Measurements from ENCODE around the gene TNNC2.

TNNC2 gene

GRCh38 chr20:45826381-45827019 is 612 bp downstream of the TNNC2 start:
- Mint-ChIP-seq H3K36me3 (ENCODE audit: insufficient read depth) (peaks cover 4% of the 10 kb centered on the region), H3K27me3 (peaks cover 34% of the 10 kb centered on the region), H3K9me3 (no peaks in the 10 kb centered on the region), H3K4me3 (no peak overlapping the region), H3K27ac (ENCODE audit: low read depth) (no peak overlapping the region), H3K4me1 (peaks cover 15% of the 10 kb centered on the region)
- DNase-seq (ENCODE audit: low spot score in 2 of 2) (no peak), ATAC-seq (replicated peaks; ENCODE audit: extremely low read depth, poor library complexity, severe bottlenecking) (no peak)

GRCh38 chr20:45823949-45824835 is 2.9 kb downstream of the TNNC2 start:
- DNase-seq (ENCODE audit: low spot score in 2 of 2): peak; percentile 26

GRCh38 chr20:45822857-45823256 is 4.3 kb downstream of the TNNC2 start:
- Mint-ChIP-seq H3K4me3 (no peak overlapping the region), H3K36me3 (ENCODE audit: insufficient read depth) (peaks cover 6% of the 10 kb centered on the region), H3K4me1 (peaks cover 15% of the 10 kb centered on the region), H3K27ac (ENCODE audit: low read depth) (no peak overlapping the region), H3K9me3 (no peaks in the 10 kb centered on the region), H3K27me3 (peaks cover 34% of the 10 kb centered on the region)
- ATAC-seq (replicated peaks; ENCODE audit: extremely low read depth, poor library complexity, severe bottlenecking): no peak
- no peak for DNase-seq (ENCODE audit: low spot score in 2 of 2)

More at GRCh38 chr20:45823949-45824835, 2.9 kb downstream of the TNNC2 start:
- Mint-ChIP-seq H3K4me3 (peak overlapping the region; percentile 77), H3K9me3 (no peaks in the 10 kb centered on the region), H3K27me3 (peaks cover 34% of the 10 kb centered on the region), H3K36me3 (ENCODE audit: insufficient read depth) (peaks cover 6% of the 10 kb centered on the region), H3K4me1 (peaks cover 15% of the 10 kb centered on the region), H3K27ac (ENCODE audit: low read depth) (peak overlapping the region; percentile 10)
- no peak for ATAC-seq (replicated peaks; ENCODE audit: extremely low read depth, poor library complexity, severe bottlenecking)

- Mint-ChIP-seq H3K9me3 (no peaks in the 10 kb centered on the region), H3K27me3 (peaks cover 34% of the 10 kb centered on the region), H3K4me3 (no peak overlapping the region), H3K27ac (ENCODE audit: low read depth) (no peak overlapping the region), H3K36me3 (ENCODE audit: insufficient read depth) (peaks cover 6% of the 10 kb centered on the region), H3K4me1 (peaks cover 15% of the 10 kb centered on the region)
- no peak for DNase-seq (ENCODE audit: low spot score in 2 of 2)
- no peak for ATAC-seq (replicated peaks; ENCODE audit: extremely low read depth, poor library complexity, severe bottlenecking)
Measured at GRCh38 chr20:45821947-45822346, 5.2 kb downstream of the TNNC2 start.

- Mint-ChIP-seq H3K4me1 (peaks cover 9% of the 10 kb centered on the region), H3K9me3 (no peaks in the 10 kb centered on the region), H3K27me3 (peaks cover 26% of the 10 kb centered on the region), H3K27ac (ENCODE audit: low read depth) (no peak overlapping the region), H3K36me3 (ENCODE audit: insufficient read depth) (peaks cover 6% of the 10 kb centered on the region), H3K4me3 (no peak overlapping the region)
- DNase-seq (ENCODE audit: low spot score in 2 of 2): no peak
- no peak for ATAC-seq (replicated peaks; ENCODE audit: extremely low read depth, poor library complexity, severe bottlenecking)
Measured at GRCh38 chr20:45819466-45819865, 7.6 kb downstream of the TNNC2 start.

- H3K4me3 Mint-ChIP-seq: no peak overlapping the region
- no peak overlapping the region for H3K27ac Mint-ChIP-seq (ENCODE audit: low read depth)
- peaks cover under 1% of the 10 kb centered on the region for H3K4me1 Mint-ChIP-seq
- H3K36me3 Mint-ChIP-seq (ENCODE audit: insufficient read depth): peaks cover 4% of the 10 kb centered on the region
- ATAC-seq (replicated peaks; ENCODE audit: extremely low read depth, poor library complexity, severe bottlenecking) (no peak), DNase-seq (ENCODE audit: low spot score in 2 of 2) (no peak)
- no peaks in the 10 kb centered on the region for H3K9me3 Mint-ChIP-seq
- H3K27me3 Mint-ChIP-seq: peaks cover 14% of the 10 kb centered on the region
Measured at GRCh38 chr20:45818239-45818638, 8.9 kb downstream of the TNNC2 start.

- H3K4me3 Mint-ChIP-seq: no peak overlapping the region
- no peak for DNase-seq (ENCODE audit: low spot score in 2 of 2)
- no peak overlapping the region for H3K27ac Mint-ChIP-seq (ENCODE audit: low read depth)
- ATAC-seq (replicated peaks; ENCODE audit: extremely low read depth, poor library complexity, severe bottlenecking): no peak
- H3K4me1 Mint-ChIP-seq: peaks cover 7% of the 10 kb centered on the region
- H3K36me3 Mint-ChIP-seq (ENCODE audit: insufficient read depth): peaks cover 6% of the 10 kb centered on the region
- H3K9me3 Mint-ChIP-seq: no peaks in the 10 kb centered on the region
- peaks cover 8% of the 10 kb centered on the region for H3K27me3 Mint-ChIP-seq
Measured at GRCh38 chr20:45817376-45818194, 9.5 kb downstream of the TNNC2 start.

GRCh38 chr20:45816951-45817350 is 10.2 kb downstream of the TNNC2 start:
- peaks cover 1% of the 10 kb centered on the region for H3K27me3 Mint-ChIP-seq
- no peaks in the 10 kb centered on the region for H3K9me3 Mint-ChIP-seq
- no peak overlapping the region for H3K4me3 Mint-ChIP-seq
- H3K4me1 Mint-ChIP-seq: peaks cover 12% of the 10 kb centered on the region
- ATAC-seq (replicated peaks; ENCODE audit: extremely low read depth, poor library complexity, severe bottlenecking): no peak
- no peak overlapping the region for H3K27ac Mint-ChIP-seq (ENCODE audit: low read depth)
- DNase-seq (ENCODE audit: low spot score in 2 of 2): no peak
- peaks cover 11% of the 10 kb centered on the region for H3K36me3 Mint-ChIP-seq (ENCODE audit: insufficient read depth)

GRCh38 chr20:45814314-45814713 is 12.8 kb downstream of the TNNC2 start:
- Mint-ChIP-seq H3K27me3 (no peaks in the 10 kb centered on the region), H3K4me3 (no peak overlapping the region), H3K27ac (ENCODE audit: low read depth) (no peak overlapping the region), H3K36me3 (ENCODE audit: insufficient read depth) (peaks cover 27% of the 10 kb centered on the region), H3K9me3 (no peaks in the 10 kb centered on the region), H3K4me1 (peaks cover 13% of the 10 kb centered on the region)
- ATAC-seq (replicated peaks; ENCODE audit: extremely low read depth, poor library complexity, severe bottlenecking) (no peak), DNase-seq (ENCODE audit: low spot score in 2 of 2) (no peak)

- Mint-ChIP-seq H3K36me3 (ENCODE audit: insufficient read depth) (peaks cover 31% of the 10 kb centered on the region), H3K27ac (ENCODE audit: low read depth) (no peak overlapping the region), H3K4me1 (peaks cover 13% of the 10 kb centered on the region), H3K27me3 (no peaks in the 10 kb centered on the region), H3K4me3 (peak overlapping the region; percentile 82), H3K9me3 (no peaks in the 10 kb centered on the region)
- ATAC-seq (replicated peaks; ENCODE audit: extremely low read depth, poor library complexity, severe bottlenecking) (no peak), DNase-seq (ENCODE audit: low spot score in 2 of 2) (no peak)
Measured at GRCh38 chr20:45813489-45813888, 13.6 kb downstream of the TNNC2 start.

- Mint-ChIP-seq H3K4me1 (peaks cover 13% of the 10 kb centered on the region), H3K36me3 (ENCODE audit: insufficient read depth) (peaks cover 34% of the 10 kb centered on the region), H3K27ac (ENCODE audit: low read depth) (no peak overlapping the region), H3K9me3 (no peaks in the 10 kb centered on the region), H3K27me3 (no peaks in the 10 kb centered on the region), H3K4me3 (peak overlapping the region; percentile 82)
- ATAC-seq (replicated peaks; ENCODE audit: extremely low read depth, poor library complexity, severe bottlenecking) (no peak), DNase-seq (ENCODE audit: low spot score in 2 of 2) (no peak)
Measured at GRCh38 chr20:45813006-45813340, 14.1 kb downstream of the TNNC2 start.

GRCh38 chr20:45812157-45813005 is 14.7 kb downstream of the TNNC2 start, which contains the start of gene UBE2C:
TSS of gene UBE2C (plus strand) at chr20:45812644. CDS start at chr20:45812696, 52 bp downstream.
- DNase-seq (ENCODE audit: low spot score in 2 of 2): peak; percentile 81 to 93
- peak; percentile 100 for ATAC-seq (replicated peaks; ENCODE audit: extremely low read depth, poor library complexity, severe bottlenecking)
- H3K27me3 Mint-ChIP-seq: no peaks in the 10 kb centered on the region
- H3K4me3 Mint-ChIP-seq: peak within 1 kb of the TSS; percentile 82
- H3K27ac Mint-ChIP-seq (ENCODE audit: low read depth): peak within 1 kb of the TSS; percentile 55
- H3K36me3 Mint-ChIP-seq (ENCODE audit: insufficient read depth): peaks cover 39% of the 10 kb centered on the region
- peaks cover 13% of the 10 kb centered on the region for H3K4me1 Mint-ChIP-seq
- H3K9me3 Mint-ChIP-seq: no peaks in the 10 kb centered on the region

All from central memory CD8-positive, alpha-beta T cell (primary cell).